Occipital lobe (tissue), 2 donors: ENCODE results near the gene WRAP73. TPM values are rescaled to one million over a fixed set of nuclear protein-coding genes. Genes with fewer than 3 reads are reported as not detected.
A peak's percentile ranks its signal among the peaks of the same experiment; 100 is the strongest.
"Not testable (repeated sequence)": the region's sequence is repeated elsewhere in the genome, so short reads cannot be mapped to it uniquely, and the experiment has no call there.

Experiments used
- DNase-seq: peaks from one replicate; lab custom pipeline; 2025; lab: John Stamatoyannopoulos, UW
- total RNA-seq: library from RNA; depleted of rRNA; stranded (reverse); fragments of >200 nt; gene quantifications from one replicate; pipeline ENCODE4 v1.2.3, GENCODE V29; 2014

WRAP73 gene
- total RNA-seq, 1 donor from 2014 or later = 10.8 TPM

DNA sequence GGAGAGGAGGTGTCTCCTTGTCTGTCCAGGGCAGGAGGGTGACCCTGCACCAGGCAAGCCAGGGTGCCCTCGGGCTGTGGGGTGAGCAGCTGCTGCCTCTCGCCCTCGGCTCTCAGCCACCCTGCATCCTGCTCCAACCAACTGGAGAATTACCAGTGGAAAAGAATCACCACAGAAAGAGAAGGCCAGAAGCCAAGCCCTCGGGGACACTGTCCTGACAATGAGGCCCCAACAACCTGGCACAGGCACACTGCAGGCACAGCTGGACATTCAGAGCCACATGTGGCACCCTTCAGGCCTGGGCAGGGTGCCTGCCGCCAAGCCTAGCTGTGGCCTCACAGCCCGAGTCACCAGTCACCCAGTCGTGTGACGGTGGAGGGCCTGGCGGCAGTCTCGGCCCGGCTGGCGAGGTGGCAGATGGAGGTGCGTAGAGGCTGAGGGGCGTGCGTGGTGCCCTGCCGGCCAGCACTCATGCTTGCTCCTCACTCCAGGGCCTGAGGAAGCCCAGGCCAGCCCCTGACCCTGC lies 50.6 kb downstream of the WRAP73 start:
- peak; percentile 30 for DNase-seq

DNA sequence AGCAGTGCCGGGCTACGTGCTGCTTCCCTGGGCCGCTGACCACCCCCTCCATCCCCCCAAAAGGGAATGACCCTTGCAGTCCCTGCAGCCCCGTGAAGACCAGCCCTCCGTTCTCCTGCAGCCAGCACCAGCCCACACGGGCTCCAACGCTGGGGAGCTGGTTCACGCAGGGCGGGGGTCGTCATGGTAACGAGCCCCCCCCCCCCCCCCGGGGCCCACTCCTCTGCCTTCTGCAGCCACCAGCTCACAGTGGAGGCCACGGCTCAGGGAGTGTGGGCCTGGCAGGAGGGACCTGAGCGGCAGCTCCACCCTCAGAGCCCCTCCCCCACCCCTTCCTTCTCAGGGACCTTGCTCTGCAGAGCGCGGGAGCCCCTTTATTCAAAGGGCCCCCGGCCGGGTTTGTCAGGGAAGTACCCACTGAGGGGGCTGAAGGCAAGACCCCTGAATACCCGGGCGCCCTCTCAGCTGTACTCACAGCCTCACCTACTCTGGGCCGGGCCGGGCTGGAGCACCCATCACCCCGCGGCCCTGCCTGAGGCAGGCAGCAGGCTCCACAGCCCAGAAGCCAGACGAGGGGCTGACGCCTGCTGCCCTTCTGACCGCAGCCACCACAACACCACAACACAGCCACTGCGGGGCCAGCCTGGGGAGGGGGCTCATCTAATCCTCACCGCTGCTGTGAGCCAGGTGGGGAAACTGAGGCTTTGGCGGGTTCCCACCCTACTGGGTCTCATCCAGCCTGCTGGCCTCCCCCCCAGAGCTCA lies 51.2 kb downstream of the WRAP73 start:
- no peak for DNase-seq

DNA sequence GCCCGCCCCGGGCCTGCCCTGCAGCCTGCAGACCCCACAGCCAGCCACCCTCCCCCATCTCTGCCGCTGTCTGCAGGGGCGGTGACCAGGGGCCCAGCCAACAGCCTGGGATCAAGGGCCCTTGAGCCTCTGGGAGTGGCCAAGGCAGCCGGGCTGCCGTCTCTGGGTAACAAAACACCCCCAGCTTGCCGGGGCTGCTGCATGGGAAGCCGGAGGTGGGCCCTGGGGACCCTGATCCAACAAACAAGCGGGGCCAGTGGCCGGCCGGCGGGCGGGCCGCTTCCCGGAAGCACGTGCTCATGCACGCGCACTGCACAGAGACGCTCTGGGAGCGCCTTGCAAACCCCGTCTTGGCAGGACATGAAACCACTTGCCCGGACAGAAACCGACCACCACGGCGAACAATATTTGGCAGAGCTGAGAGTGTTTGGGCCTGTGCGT lies 51.8 kb downstream of the WRAP73 start:
- DNase-seq = no peak

DNA sequence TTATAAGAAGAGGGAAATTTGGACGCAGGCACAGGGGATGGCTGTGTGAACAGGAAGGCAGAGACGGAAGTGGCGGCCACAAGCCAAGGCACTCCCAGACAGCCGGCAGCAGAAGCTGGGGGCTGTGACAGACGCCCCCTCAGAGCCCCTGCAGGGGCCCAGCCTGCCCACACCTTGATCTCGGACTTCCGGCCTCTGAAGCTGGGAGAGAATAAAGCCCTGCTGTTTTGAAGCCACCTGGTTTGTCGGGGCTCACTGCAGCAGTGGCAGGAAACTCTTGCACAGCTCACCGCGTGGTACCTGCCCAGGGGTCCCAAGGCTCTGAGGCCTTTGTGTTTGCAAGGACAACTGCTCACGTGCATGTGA lies 52.3 kb downstream of the WRAP73 start:
- no peak for DNase-seq

DNA sequence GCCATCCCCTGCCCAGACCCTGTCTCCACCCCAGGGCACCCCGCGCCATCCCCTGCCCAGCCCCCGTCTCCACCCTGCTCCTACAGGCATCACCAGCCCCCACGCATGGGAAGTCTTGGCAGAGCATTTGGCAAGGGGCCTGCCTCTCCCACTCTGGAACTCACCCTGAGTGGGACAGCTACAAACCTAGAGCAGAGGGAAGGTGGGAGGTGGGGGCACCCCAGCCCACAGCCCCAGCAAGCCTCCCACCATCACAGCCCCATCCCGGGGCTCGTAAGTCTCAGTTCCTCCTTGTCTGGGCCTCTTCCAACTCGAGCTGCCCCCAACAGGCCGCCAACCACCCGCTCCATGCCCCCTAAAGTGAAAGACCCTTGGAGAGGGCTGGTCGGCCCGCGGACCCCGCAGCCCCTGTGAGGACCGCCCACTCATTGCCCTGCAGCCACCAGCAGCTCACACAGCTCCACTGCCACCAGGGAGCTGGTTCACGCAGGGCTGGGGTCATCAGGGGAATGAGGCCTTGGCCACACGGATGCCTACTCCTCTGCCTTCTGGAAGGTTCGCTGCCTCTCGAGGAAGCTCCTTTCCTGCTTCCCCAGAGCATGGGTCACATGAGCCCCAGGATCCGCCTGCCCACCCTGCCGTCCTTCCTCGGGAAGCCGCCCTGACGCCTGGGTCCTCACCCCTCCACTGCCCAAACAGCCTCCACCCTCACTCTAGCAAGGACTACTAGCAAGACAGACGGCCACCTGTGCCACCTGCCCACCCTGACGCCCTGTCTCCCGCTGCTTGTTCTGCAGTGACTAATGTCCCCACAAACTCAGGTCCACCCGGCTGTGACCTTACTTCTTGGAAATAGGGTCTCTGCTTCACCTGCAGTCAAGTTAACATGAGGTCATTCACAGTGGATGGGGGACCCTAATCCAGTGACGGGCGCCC lies 53.0 kb downstream of the WRAP73 start:
- no peak for DNase-seq

DNA sequence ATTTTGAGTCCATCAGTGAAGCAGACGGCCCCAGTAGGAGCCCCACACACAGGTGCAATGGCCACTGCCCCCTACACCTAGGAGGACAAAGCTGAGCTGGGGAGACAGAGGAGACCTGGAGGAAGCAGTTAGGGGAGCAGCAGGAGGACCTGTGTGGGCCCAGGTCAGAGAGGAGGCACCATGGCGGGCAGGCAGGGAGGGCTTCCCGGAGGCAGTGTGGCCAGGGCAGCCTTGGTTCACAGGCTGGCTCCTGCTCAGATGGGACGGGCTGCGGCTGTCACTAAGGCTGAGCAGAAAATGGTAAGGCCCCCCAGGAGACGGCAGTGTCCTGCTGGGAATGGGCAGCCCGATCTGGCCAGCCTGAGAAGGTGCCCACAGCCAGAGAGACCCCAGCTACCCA lies 54.0 kb downstream of the WRAP73 start:
- DNase-seq = no peak

DNA sequence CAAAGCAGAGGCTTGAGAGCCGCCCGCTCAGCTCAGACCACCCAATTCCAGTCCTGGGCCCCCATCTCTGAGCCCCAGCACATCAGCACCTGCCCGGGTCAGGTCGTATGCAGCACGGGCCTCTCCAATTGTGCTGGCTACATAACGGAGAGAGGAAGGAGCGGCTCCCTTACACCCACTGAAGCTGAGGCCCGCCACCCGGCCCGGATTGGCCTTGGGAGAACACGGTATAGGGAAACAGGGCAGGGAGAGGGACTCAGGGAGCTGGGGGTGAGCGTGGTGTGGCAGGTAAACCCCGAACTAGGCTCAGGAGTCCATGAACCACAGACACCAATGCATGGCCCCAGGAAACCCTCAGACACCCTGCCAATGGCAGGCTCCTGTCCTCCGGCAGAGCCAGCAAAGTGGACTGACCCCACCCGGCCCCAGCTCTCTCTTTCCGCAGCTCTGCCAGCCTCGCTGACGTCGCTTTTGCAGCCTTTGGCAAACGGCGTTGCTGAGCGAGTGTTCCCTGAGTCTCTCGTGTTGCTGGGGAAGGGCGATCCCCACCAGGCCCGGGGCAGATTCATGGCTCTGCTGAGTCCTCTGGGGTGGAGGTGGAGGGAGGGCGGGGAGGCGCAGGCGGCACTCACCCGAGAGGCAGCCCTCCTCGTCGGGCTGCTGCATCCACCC lies 55.1 kb downstream of the WRAP73 start:
- DNase-seq = no peak

DNA sequence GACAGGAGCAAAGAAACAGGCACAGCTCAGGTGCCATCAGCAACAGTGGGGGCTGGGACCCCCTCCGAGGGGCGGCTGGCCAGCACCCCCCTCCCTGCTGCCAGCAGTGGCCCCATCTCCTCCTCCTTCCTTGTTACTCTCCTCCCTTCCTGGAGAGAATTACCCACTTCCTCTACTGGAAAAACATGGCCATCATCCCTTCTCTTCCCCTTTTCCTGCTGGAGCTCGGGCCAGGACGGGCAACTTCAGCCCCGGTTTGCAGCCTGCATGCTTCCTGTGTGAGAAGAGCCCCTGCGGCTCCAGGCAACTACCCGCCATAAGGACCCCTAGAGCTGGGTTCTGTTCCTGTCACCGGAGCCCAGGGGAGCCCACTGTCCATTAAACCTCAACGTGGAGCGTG lies 56.2 kb downstream of the WRAP73 start:
- no peak for DNase-seq

DNA sequence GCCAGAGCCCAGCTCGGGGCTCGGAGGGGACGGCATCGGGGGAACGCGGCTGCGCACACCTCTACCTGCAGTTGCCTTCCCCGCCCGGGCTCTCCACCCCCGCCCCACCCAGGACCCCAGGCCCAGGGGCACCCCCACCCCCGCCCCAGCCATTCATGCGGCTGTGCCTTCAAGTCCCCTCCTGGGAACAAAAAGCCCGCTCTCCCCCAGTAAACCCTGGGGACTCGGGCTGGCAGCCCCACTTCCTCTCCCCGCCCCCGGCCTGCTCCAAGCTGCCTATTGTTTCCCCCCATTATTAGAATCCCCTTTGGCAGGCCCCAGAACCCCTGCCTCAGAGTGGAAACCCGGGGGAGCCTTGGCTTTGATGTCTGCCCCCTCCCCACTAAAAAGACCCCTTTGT lies 56.6 kb downstream of the WRAP73 start:
- no peak for DNase-seq

DNA sequence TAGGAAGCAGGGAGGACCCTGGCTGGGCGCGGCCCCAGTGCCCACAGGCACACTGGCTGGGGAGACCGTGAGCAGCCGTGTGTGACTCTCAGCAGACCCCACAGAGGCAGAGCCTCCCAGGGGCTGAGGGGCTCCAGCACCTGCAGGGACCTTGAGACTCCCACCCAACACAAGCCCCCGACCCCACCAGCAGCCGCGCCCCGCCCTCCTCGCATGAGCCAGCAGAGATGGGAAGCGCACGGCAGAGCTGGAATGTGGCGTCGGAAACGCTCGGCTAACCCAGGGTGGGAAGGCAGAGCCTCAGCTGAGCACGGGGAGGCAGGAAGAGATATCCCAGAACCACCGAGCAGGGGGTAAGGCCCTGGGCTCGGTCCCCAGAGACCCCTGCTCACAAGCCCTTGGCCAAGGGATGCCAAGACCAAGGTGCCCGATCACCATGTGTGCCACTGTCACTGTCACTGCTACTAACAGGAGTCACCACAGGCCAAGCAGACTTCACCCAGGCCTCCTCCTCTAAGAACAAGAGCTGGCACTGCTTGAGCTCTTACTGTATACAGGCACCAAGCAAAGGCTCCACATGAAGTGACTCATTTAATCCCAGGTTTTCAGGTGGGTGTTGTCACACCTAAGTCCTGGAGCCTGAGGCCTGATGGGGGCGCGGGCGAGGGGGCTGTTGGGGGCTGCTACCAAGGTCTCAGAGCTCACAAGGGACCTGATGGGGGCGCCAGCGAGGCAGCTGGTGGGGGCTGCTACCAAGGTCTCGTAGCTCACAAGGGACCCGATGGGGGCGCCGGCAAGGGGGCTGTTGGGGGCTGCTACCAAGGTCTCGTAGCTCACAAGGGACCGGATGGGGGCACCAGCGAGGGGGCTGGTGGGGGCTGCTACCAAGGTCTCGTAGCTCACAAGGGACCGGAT lies 58.7 kb downstream of the WRAP73 start:
- no peak for DNase-seq

DNA sequence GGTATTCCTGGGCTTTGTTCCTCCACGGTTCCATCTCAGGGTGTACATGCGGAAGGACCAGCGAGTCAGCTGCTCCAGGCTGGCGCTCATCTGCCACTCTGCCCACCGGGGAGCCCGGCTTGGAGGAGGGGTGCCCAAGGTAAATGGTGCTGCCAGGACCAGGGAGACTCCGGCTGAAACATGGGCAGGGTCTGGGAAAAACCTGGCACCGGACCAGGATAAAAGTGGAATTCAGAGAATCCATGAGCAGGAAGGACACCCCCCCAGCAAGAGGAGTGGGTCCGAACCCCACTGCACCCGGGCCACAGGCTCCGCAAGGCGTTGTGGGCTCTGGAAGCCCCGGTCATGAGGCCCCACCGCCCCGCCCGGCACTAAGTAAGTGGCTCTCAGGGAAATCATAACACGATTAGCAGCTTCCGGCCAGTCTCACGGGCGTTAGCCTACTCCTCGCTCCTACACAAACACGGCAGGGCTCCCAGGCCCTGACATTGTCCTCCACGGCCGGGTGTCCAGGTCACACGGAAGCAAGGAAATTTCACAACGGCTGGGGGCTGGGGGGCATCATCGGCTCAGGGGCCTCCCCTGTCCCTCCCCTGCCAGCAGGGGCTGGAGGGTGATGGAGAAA lies 59.7 kb downstream of the WRAP73 start:
- no peak for DNase-seq

DNA sequence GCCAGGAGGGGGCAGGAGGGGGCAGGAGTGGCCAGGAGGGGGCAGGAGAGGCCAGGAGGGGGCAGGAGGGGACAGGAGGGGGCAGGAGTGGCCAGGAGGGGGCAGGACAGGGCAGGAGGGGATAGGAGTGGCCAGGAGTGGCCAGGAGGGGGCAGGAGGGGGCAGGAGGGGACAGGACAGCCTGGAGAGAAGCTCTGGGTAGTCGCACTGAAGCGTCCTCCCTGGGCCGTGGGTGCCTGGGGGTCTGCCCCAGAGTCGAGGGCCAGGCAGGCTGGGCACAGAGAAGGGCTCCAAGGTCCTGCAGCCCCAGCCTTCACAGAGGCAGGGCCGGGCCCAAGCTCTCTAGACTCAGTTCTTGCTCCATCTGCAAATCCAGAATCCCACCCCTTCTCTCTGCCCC lies 61.5 kb downstream of the WRAP73 start:
- DNase-seq = no peak

DNA sequence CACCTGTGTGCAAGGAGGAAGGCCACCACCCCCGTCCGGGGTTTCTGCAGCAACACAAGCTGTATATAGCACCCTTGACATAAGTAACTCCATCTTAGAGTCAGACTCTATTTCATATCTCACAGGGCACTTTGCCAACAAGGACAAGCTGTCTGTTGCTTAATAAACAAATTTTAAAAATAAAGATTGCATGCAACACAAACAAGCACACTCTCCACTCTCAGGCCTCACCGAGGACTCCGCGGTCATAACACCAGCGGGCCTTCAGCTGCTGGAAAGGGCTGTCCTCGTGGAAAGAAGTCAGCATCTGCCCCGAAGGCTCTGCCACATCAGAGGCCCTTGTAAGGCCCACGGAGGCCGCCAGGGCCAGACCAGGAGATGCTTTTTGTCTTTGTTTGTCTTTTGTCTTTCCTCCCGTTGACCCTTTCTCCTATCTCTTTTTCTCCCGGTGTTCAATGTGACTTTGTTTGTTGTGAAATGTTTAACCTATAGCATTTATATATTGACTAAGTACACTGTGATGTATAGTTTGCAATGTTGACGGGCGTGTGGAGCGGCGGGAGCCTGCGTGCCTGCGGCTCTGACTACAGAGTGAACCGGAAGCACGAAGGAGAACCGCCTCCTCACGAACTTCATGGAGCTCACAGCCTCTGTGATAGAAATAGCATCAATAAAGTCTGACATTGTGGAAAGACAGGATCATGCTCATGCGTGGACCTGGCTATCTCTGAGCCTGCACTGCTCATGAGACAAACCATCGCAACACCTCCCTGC lies 62.7 kb downstream of the WRAP73 start:
- DNase-seq = no peak

DNA sequence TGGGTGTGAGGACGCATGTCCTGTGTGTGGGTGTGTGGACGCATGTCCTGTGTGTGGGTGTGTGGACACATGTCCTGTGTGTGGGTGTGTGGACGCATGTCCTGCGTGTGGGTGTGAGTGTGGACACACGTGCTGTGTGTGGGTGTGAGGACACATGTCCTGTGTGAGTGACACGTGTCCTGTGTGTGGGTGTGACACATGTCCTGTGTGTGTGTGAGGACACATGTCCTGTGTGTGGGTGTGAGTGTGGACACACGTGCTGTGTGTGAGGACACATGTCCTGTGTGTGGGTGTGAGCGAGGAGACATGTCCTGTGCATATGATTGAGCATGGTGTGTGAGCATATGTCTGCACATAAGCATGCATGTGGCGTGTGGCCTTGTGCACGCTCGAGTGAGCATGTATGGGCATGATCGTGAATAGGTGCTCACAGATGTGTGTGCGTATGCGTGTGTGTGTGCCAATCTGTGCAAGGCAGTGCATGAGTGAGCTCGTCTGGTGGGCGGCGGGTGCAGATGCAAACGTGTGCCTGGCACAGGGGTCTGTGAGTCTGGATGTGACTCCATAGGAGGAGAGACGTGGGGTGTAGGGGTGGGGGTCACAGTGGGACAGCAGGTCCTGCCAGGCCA lies 63.8 kb downstream of the WRAP73 start:
- no peak for DNase-seq

DNA sequence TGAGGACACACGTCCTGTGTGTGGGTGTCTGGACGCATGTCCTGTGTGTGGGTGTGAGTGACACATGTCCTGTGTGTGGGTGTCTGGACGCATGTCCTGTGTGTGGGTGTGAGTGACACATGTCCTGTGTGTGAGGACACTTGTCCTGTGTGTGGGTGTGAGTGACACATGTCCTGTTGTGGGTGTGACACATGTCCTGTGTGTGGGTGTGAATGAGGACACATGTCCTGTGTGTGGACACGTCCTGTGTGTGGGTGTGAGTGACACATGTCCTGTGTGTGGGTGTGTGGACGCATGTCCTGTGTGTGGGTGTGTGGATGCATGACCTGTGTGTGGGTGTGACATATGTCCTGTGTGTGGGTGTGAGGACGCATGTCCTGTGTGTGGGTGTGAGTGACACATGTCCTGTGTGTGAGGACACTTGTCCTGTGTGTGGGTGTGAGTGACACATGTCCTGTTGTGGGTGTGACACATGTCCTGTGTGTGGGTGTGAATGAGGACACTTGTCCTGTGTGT lies 64.5 kb downstream of the WRAP73 start:
- DNase-seq = not testable (repeated sequence)

DNA sequence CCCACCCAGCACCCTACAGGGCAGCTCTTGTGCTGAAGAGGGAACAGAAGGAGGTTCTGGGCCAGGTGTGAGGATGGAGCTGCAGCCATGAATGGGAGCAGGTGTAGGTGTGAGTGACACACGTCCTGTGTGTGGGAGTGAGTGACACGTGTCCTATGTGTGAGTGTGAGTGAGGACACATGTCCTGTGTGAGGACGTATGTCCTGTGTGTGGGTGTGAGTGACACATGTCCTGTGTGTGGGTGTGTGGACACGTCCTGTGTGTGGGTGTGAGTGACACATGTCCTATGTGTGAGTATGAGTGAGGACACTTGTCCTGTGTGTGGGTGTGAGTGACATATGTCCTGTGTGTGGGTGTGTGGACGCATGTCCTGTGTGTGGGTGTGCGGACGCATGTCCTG lies 65.0 kb downstream of the WRAP73 start:
- DNase-seq = no peak

DNA sequence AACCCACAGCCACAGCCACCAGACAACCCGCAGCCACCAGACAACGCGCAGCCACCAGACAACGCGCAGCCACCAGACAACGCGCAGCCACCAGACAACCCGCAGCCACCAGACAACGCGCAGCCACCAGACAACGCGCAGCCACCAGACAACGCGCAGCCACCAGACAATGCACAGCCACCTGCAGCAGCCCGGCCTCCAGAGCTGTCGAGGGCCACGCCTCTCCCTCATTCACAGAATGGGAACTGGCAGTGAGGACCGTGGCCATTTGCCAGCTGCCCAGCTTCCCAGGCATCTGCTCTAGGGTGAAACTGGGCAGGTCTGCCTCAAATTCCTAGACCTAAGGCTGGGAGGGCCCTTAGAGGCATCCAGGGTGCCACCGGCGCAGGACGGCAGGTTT lies 66.2 kb downstream of the WRAP73 start:
- DNase-seq = not testable (repeated sequence)

DNA sequence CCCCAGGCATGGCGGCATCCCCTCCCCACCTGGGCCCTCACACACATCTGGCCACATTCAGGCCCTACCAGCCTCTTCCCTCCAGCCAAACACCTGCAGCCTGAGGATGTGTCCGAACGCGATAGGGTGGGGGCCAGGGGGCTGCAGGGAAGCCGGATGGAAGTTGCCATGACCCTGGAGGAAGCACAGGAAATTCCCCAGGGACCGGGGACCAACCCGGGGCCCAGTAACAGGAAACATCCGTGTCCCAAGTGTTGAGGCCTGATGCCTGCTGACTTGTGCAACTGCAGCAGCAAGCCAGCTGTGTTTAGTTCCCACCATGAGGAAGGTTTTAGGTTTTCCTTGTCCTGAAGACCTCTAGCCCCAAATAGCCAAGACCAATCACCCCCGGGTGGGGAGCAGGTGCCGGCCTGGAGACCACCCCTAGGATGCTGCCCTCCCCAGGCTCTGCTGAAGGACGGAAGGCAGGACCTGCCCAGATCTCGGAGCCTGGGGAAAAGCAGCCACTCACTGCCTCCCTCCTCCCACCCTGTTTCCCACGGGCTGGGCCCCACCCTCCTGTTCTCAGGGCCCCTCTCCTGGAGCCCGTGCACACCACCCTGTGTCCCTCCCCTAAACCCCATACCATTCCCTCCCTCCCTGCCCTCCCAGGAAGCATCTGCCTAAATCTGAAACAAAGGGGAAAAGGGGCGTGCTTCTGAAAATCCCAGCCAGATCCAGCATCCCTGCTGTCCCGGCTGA lies 68.4 kb downstream of the WRAP73 start:
- DNase-seq = no peak
